ENCODE results near the gene GZMA.
"Not testable (repeated sequence)": the region's sequence is repeated elsewhere in the genome, so short reads cannot be mapped to it uniquely, and the experiment has no call there.

Gene GZMA

DNA sequence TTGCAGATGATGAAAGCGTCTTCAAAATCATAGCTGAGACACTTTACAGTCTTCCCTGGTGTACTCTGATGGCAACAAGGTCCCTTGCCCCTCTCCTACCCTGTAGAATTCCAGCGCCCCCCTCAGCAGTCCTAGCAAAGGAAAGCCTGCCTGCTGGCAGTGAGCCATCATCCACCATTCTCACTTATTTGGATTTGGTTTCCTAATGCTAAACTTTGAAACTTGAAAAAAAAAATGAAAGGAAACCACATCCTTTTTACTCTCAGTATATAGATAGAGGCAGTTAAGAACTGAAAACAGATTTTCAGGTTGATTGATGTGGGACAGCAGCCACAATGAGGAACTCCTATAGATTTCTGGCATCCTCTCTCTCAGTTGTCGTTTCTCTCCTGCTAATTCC is at the start of gene GZMA:
Gene GZMA (plus strand): TSS at position 299 of the 400 bp plus-strand sequence. CDS start 37 bp downstream, at position 336.
- no peak for DNase-seq

GRCh38 chr5:55055183-55055582 is 47.3 kb upstream of the GZMA start:
- DNase-seq: no peak

DNA sequence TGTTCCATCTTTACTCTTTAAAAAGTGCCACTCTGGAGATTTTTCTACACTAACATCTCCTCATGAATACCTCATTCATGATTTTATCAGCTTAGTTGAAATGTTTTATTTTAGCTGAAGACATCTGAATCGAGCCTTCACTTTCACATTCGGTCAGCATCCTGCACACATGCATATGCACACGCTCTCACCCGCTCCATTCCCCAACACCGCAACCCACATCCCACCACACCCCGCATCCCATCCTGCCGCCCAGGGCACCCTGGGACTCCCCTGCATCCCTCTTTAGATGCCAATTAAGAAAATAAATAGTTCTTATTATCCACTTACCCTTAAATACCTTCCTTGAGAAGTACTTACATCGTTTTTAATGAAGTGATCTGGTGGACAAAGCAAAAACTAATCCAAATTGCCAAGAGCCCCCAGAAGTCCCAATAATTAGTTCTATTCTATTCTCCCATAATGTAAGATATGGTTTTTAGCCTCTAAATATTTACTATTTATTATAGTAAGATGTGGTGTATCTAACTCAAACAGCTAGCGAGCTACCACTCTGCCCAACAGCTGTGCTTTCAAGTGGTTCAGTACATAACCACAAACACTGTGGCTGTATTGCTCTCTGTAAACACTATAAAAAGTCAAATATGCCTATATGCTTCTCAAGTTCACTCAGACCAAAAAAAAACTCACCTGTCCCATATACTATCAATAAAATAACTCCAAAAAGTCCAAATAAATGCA is 40.2 kb upstream of the GZMA start:
- DNase-seq: no peak

GRCh38 chr5:55063220-55063863 is 39.1 kb upstream of the GZMA start:
- DNase-seq: peak; percentile 66

- DNase-seq: peak; percentile 20
Measured at GRCh38 chr5:55063899-55064298, 38.5 kb upstream of the GZMA start.

DNA sequence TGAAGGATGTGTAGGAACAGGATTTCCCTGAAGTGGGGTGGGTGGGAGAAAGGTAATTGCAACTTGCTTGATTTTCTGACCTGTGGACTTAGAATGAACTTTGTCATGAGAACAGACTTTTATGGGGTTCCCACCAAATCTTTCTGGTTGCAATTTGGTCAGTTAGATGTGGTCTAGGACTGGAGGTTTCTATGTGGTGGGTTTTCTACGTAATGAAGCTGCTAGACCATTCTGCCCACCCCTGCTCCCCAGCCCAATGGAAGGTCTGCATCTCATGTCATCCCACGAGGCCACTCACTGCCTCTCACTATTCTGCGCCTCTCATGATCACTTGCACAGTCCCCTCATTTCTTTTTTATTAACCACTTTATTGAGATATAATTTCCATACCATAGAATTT is 37.9 kb upstream of the GZMA start:
- DNase-seq: no peak

DNA sequence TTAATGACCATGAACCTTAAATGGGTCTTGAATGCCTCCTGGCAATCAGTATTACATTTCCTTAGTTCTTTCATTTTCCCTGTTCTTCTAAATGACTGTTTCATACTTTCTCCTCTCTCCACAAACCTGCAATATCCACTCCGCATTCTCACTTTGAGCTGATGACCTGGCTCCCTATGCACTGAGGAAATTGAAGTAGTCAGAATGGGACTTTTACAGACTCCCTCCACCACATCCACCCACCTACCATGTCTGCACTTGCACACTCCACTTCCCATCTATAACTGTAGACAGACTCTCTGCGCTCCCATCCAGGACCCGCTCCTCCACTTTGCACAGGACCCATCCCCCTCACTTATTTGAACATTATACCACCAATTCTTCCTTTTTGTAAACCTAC is 36.2 kb upstream of the GZMA start:
- DNase-seq: no peak

DNA sequence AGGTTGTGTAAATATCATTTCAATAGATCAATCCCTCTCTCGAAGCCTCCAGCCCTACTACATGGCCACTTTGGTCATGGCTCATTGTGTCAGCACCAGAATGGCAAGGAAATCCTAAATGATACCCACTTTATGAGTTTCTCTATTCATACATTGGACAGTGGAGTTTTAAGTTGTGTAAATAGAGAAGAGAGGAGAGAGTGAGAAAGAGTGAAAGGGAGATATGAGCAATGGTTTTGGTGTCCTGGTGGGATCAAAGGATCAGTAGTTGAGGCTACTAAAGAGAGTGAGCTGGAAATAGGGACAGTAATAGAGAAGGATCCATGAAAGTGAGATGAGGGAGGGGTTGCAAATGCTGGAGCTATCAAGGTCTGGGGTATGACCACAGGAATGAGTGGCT is 31.5 kb upstream of the GZMA start:
- DNase-seq: no peak

DNA sequence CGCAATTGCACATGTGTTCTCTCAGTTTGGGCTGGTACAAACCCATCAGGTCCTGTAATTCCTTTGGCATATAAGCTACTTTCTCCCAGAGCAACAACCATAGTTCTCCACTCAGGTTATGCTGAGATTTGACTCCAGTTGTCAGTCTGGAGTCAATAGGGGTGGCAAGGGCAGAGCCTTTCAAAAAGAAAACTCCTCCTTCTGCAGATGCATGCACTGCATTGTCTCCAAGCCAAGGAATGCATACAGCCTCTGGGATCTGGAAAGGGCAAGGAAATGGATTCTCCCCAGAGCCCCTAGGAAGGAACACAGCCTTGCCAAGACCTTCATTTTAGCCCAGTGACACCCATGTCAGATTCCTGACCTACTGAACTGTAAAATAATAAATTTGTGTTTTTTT is 31.0 kb upstream of the GZMA start:
- DNase-seq: no peak

- no peak for DNase-seq
Measured at GRCh38 chr5:55072666-55073065, 29.8 kb upstream of the GZMA start.

- DNase-seq: no peak
Measured at GRCh38 chr5:55073211-55073610, 29.2 kb upstream of the GZMA start.

DNA sequence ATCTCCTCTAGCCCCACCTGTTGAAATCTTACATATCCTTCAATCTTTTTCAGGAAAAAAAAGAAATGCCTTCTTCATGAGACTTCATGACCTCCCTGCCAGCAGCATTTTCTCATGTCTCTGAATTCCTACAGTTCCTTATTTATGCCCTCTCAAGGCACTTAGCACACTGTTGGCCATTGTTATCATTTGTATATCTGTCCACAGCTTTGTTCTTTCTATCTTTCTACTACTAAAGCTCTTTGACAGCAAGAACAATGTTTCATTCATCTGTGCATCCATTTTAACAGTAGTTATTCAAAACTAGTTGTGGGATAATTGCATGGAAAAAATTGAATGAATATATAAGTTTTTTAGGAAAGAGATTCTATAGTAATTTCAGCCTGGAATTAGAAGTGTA is 20.9 kb upstream of the GZMA start:
- DNase-seq: no peak

DNA sequence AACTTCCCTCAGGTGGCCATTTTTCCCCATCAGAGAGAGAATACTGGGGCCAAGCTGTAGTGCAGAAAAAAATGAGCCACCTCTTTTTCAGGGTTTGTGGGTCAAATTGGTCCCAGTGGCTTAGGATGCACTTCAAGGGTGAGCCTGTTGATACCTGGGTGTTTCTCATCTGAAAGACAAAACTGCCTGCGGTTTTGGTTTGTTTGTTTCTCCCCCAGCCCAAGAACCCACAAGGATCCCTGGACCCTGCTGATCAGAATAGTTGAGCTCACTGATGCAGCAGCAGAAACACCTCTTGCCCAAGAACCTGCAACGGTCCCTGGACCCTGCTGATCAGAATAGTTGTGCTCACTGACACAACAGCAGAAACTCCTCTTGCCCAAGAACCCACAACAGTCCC is 13.1 kb upstream of the GZMA start:
- not testable (repeated sequence) for DNase-seq

DNA sequence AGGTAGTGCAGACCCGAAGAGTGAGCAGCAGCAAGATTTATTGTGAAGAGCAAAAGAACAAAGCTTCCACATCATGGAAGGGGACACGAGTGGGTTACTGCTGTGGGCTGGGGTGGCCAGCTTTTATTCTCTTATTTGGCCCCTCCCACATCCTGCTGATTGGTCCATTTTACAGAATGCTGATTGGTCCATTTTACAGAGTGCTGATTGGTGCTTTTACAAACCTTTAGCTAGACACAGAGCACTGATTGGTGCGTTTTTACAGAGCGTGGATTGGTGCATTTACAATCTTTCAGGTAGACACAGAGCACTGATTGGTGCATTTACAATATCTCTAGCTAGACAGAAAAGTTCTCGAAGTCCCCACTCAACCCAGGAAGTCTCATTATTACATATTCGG is 11.4 kb upstream of the GZMA start:
- not testable (repeated sequence) for DNase-seq

- DNase-seq: no peak
Measured at GRCh38 chr5:55096182-55096581, 6.3 kb upstream of the GZMA start.

DNA sequence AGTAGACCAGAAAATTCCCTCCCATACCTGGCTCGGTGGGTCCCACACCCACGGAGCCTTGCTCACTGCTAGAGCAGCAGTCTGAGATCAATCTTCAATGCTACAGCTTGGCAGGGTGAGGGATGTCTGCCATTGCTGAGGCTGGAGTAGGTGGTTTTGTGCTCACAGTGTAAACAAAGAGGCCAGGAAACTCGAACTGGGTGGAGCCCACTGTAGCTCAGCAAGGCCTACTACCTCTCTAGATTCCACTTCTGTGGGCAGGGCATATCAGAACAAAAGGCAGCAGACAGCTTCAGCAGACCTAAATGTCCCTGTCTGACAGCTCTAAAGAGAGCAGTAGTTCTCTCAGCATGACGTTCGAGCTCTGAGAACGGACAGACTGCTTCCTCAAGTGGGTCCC is 5.6 kb upstream of the GZMA start:
- DNase-seq: no peak

DNA sequence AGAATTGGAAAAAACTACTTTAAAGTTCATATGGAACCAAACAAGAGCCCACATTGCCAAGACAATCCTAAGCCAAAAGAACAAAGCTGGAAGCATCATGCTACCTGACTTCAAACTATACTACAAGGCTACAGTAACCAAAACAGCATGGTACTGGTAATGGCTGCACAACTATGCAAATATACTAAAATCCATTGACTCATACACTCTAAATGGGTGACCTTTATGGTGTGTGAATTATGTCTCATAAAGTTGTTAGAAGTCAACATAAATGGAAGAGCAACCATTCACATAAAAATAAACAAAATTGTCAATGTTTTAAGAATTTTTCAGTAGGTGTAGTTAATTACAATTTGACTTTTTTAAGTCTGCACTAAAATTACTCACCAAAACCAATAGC is 1.3 kb upstream of the GZMA start:
- DNase-seq: not testable (repeated sequence)

GRCh38 chr5:55101556-55102276 is 730 bp upstream of the GZMA start:
- no peak for DNase-seq

GRCh38 chr5:55104036-55104772 is 1.8 kb downstream of the GZMA start:
- DNase-seq: no peak

DNA sequence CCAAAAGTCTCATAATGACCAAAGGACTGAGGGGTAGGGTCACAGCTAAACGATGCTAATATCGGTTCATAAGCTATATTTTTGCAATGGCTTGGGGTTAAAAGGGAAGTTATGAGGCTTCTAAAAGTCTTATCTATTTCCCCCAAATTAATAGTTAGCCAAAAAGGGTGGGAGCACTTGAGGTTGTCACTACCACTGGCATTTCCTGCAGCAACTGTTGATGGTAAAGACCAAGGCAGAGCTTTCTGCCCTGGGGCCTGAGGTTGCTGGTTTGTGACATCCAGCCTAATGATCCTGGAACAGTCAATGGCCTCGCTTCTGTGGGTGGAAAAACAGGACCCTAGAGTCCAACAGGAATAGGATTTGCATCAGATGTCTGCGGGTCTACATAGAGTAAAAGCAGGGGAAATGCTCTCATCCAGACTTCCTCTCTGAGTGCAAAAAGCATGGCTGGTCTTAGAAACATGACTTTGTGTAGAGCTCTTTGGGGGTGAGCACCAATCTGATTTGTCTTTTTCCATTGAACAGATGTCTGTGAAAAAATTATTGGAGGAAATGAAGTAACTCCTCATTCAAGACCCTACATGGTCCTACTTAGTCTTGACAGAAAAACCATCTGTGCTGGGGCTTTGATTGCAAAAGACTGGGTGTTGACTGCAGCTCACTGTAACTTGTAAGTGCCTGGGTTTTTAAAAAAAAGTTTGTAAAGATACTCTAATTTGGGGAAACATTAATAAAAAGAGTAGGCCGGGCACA is 2.7 kb downstream of the GZMA start:
- no peak for DNase-seq

DNA sequence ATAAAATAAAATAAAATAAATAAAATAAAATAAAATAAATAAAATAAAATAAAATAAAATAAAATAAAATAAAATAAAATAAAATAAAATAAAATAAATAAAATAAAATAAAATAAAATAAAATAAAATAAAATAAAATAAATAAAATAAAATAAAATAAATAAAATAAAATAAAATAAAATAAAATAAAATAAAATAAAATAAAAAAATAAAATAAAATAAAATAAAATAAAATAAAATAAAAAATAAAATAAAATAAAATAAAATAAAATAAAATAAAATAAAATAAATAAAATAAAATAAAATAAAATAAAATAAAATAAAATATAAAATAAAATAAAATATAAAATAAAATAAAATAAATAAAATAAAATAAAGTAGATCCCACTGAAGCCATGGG is 3.5 kb downstream of the GZMA start:
- not testable (repeated sequence) for DNase-seq

DNA sequence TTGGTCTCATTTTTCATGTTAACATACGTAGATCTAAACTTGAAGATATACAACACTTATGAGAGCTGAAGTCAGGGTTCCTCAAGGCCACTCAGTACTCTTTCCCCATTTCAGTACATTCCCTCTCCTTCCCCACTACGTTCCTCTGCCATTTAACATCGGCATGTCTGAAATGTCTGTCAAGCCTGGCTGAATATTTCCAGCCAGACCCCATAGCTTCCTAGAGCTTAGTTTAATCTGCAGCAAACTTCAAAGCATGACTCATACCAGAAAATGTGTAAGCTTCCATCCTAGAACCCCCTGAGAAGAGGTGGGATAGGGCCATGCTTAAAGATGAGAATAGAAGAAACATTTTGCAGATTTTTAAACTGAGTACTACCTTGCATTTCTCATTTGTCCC is 6.2 kb downstream of the GZMA start:
- DNase-seq: peak; percentile 4

DNA sequence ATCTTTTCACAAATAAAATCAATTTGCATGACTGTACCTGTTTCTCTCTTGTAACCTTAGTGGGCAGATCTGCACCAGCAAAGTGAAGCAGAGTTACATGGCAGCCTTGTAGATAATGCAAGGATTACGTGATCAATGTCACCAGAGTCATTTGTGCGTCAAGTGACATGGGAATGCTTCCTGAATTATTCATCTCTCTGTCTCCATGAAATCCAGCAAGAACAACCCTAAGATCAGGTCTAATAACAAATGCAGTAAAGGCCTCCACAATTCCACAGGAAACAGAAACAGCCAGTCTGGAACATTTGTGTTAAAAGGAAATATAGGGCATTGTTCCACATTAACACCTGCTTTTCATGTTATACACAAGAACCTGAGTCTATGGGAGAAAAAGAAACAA is 7.8 kb downstream of the GZMA start:
- no peak for DNase-seq

Measured in fibroblast of skin of right quadriceps (primary cell).